ENCODE measurements around the gene AMN.

- no peak for TF ChIP-seq CTCF (IDR thresholded peaks at IDR 0.05)
- no peak for TF ChIP-seq POLR2AphosphoS5 (IDR thresholded peaks at IDR 0.05)
- no peak for TF ChIP-seq POLR2A (IDR thresholded peaks at IDR 0.05)
- TF ChIP-seq EP300 (IDR thresholded peaks at IDR 0.05), result no peak
Observed at GRCh38 chr14:102945346-102946130, 23.1 kb downstream of the AMN start.
